Endothelial cell of umbilical vein (primary cell): ENCODE data around the gene PNPLA7. TPM values are rescaled to one million over a fixed set of nuclear protein-coding genes. Genes with fewer than 3 reads are reported as not detected.

Source experiments
- BruUV-seq: library from RNA; stranded (reverse); fragments of 400-500 nt; replicated peaks from 2 replicates; lab custom pipeline; 2021; lab: Mats Ljungman, UMichigan
- CTCF ChIA-PET: fragments of 300-600, 350-600 bp; sonication (Branson Sonifier 250); formaldehyde crosslinking; loops from one replicate; lab custom pipeline; 2021; ENCODE audit warnings: antibody characterized with exemption, inconsistent platforms; lab: Charles Lee
- POLR2A ChIA-PET: fragments of 300-600, 350-600 bp; sonication (Branson Sonifier 250); formaldehyde crosslinking; loops from one replicate; lab custom pipeline; 2021; ENCODE audit warnings: antibody characterized with exemption, inconsistent platforms; lab: Charles Lee
- DNase-seq: peaks from one replicate; pipeline ENCODE4 v3.0.0-alpha.2; 2011; ENCODE audit warnings: low read depth, low spot score
- FAIRE-seq: peaks from 2 replicates; lab custom pipeline; 2011; peaks lifted over from hg19 to GRCh38; lab: Jason Lieb, UNC
- H2AFZ ChIP-seq: 2 replicates; pipeline ENCODE4 v1.6.0; 2012; ENCODE audit warnings: low read depth, low read length, control low read depth, inconsistent platforms
- H3K27ac ChIP-seq: 2 replicates; pipeline ENCODE4 v1.5.1; 2011; ENCODE audit warnings: low read depth, mild to moderate bottlenecking, control low read depth, low read length, moderate library complexity; ENCODE audit not compliant: insufficient read depth
- H3K27me3 ChIP-seq, 2 experiments: 2 replicates each; pipeline versions ENCODE4 v1.6.0 to v1.6.1; 2011; ENCODE audit warnings: low read length in 2 of 2, mixed read lengths in 1 of 2; ENCODE audit not compliant: control insufficient read depth in 2 of 2, insufficient read depth in 2 of 2
- H3K36me3 ChIP-seq, 2 experiments: 2 replicates in 1 of 2; 3 replicates in 1 of 2; pipeline ENCODE4 v1.5.1; 2011; ENCODE audit warnings: low read length in 2 of 2, mild to moderate bottlenecking in 1 of 2, moderate library complexity in 1 of 2; ENCODE audit not compliant: control insufficient read depth in 2 of 2, insufficient read depth in 2 of 2; ENCODE audit errors: extremely low read depth in 1 of 2
- H3K4me1 ChIP-seq: 3 replicates; pipeline ENCODE4 v1.5.1; 2011; ENCODE audit warnings: mild to moderate bottlenecking, low read length; ENCODE audit not compliant: control insufficient read depth, insufficient read depth; ENCODE audit errors: extremely low read depth
- H3K4me2 ChIP-seq: 2 replicates; pipeline ENCODE4 v1.6.1; 2011; ENCODE audit warnings: low read length, control low read depth, mixed read lengths; ENCODE audit not compliant: insufficient read depth
- H3K4me3 ChIP-seq, 3 experiments: fragments of 200-600 bp in 1 of 3; sonication (generic), shearing (Covaris generic) in 1 of 3; replicated peaks in 1 of 3; 2 replicates each; pipeline ENCODE4 v1.5.1; 2011 to 2016; ENCODE audit warnings: control low read depth in 3 of 3, low read length in 3 of 3, mild to moderate bottlenecking in 2 of 3, inconsistent platforms in 1 of 3, low read depth in 1 of 3, moderate library complexity in 1 of 3; ENCODE audit not compliant: insufficient read depth in 1 of 3
- H3K79me2 ChIP-seq: 2 replicates; pipeline ENCODE4 v1.6.0; 2012; ENCODE audit warnings: low read length, inconsistent platforms; ENCODE audit not compliant: control insufficient read depth, insufficient read depth
- H3K9ac ChIP-seq: replicated peaks from 2 replicates; pipeline ENCODE3; 2011; ENCODE audit warnings: low read length, control low read depth; ENCODE audit not compliant: insufficient read depth; ENCODE audit errors: extremely low read depth
- H3K9me1 ChIP-seq: replicated peaks from 3 replicates; pipeline ENCODE4 v1.6.0; 2011; ENCODE audit warnings: mild to moderate bottlenecking, low read length; ENCODE audit not compliant: control insufficient read depth, insufficient read depth; ENCODE audit errors: extremely low read depth
- H3K9me3 ChIP-seq: replicated peaks from 2 replicates; pipeline ENCODE4 v1.5.1; 2012; ENCODE audit warnings: low read length, inconsistent platforms; ENCODE audit not compliant: control insufficient read depth, insufficient read depth
- H4K20me1 ChIP-seq: replicated peaks from 2 replicates; pipeline ENCODE3; 2011; ENCODE audit warnings: mild to moderate bottlenecking, low read length; ENCODE audit not compliant: control insufficient read depth, insufficient read depth; ENCODE audit errors: extremely low read depth
- CTCF ChIP-seq, 2 donors: IDR thresholded peaks; 1 replicate in 1 of 2; 2 replicates in 1 of 2; pipeline ENCODE4 v1.5.1; 2011; ENCODE audit warnings: low read length in 2 of 2, mild to moderate bottlenecking in 2 of 2, moderate library complexity in 2 of 2, control low read depth in 1 of 2, inconsistent platforms in 1 of 2, low read depth in 1 of 2; ENCODE audit not compliant: insufficient read depth in 1 of 2; ENCODE audit errors: extremely low read depth in 1 of 2
- EZH2 ChIP-seq: IDR thresholded peaks from 2 replicates; pipeline ENCODE4 v1.6.1; 2012; ENCODE audit warnings: borderline replicate concordance, low read depth, mild to moderate bottlenecking, moderate library complexity, low read length, inconsistent platforms; ENCODE audit not compliant: severe bottlenecking
- FOS ChIP-seq: IDR thresholded peaks from 2 replicates; pipeline ENCODE4 v1.6.1; 2011; ENCODE audit warnings: mild to moderate bottlenecking, low read length, moderate library complexity, borderline replicate concordance; ENCODE audit not compliant: insufficient read depth
- GATA2 ChIP-seq: IDR thresholded peaks from 2 replicates; pipeline ENCODE4 v1.7.0; 2011; ENCODE audit warnings: low read depth, mild to moderate bottlenecking, moderate library complexity, mixed read lengths, low read length; ENCODE audit not compliant: insufficient read length, insufficient read depth
- JUN ChIP-seq: IDR thresholded peaks from 2 replicates; pipeline ENCODE4 v1.6.1; 2011; ENCODE audit warnings: borderline replicate concordance, low read depth; ENCODE audit not compliant: insufficient read length, insufficient read depth
- MAX ChIP-seq: IDR thresholded peaks from 2 replicates; pipeline ENCODE4 v1.6.1; 2011; ENCODE audit not compliant: insufficient read depth, insufficient read length
- MYC ChIP-seq: IDR thresholded peaks from one replicate; pipeline ENCODE4 v1.6.1; 2011; ENCODE audit warnings: mild to moderate bottlenecking, low read depth, low read length
- POLR2A ChIP-seq: IDR thresholded peaks from 2 replicates; pipeline ENCODE4 v1.6.1; 2012; ENCODE audit warnings: low read depth, mild to moderate bottlenecking, control low read depth, low read length
- POLR2AphosphoS5 ChIP-seq: IDR thresholded peaks from 2 replicates; pipeline ENCODE4 v1.6.1; 2012; ENCODE audit warnings: low read depth, mild to moderate bottlenecking, control low read depth, low read length, moderate library complexity; ENCODE audit not compliant: insufficient read depth
- dilution Hi-C: fragments of 300-500 bp; cut with MboI; formaldehyde crosslinking; loops from one replicate; pipeline ENCODE4 v1.15.0; 2019; ENCODE audit warnings: low sequenced_read_pairs; ENCODE audit not compliant: extremely low pct_ligation_motif_present
- intact Hi-C: fragments of 100-400 bp; cut with micrococcal nuclease; formaldehyde crosslinking; loops from one replicate; pipeline ENCODE4 v1.10.0; 2022
- polyA plus RNA-seq, 4 experiments: library from polyadenylated mRNA; depleted of rRNA in 3 of 4; stranded (reverse) in 3 of 4; unstranded in 1 of 4; fragments of >200 nt; gene quantifications; 2 replicates each; pipeline versions ENCODE4 v1.2.1 to v1.2.3, GENCODE V29; 2011 to 2012; ENCODE audit warnings: missing spikeins in 1 of 4
- total RNA-seq: library from RNA; stranded (reverse); gene quantifications from 2 replicates; pipeline ENCODE4 v1.2.3, GENCODE V29; 2021

PNPLA7 gene
- total and polyA plus RNA-seq, 2 donors (not counting 3 experiments of a cell fraction or from before 2014, with no cell fraction given), result 1.0 to 1.9 TPM

GRCh38 chr9:137421838-137422603, 128.2 kb downstream of the PNPLA7 start:
- H2AFZ ChIP-seq, result peak overlapping the region; percentile 73
- H4K20me1 ChIP-seq, result no peaks in the 10 kb centered on the region
- peaks cover 43% of the 10 kb centered on the region for H3K79me2 ChIP-seq
- peak; percentile 44 for FAIRE-seq
- H3K27ac ChIP-seq, result peak overlapping the region; percentile 46
- peaks cover 0 to 2% of the 10 kb centered on the region in 2 experiments for H3K36me3 ChIP-seq
- H3K4me3 ChIP-seq, result peak overlapping the region; percentile 61 to 93 (median 92)
- no peaks in the 10 kb centered on the region for H3K9me3 ChIP-seq
- no peaks in the 10 kb centered on the region for H3K27me3 ChIP-seq
- dilution Hi-C loops, result no loop called here
- intact Hi-C loops, result loop anchor here (10.0 kb wide), 1 partner anchor 103 kb away; no protein-coding TSS in a partner anchor
- peaks cover 14% of the 10 kb centered on the region for H3K4me1 ChIP-seq
- peak overlapping the region; percentile 75 for H3K9ac ChIP-seq
- no peak for DNase-seq
- H3K4me2 ChIP-seq, result peak overlapping the region; percentile 96
- BruUV-seq, result TSS peak; percentile 41
- CTCF ChIA-PET, result interaction anchor here (0.9 to 2.5 kb wide), 12 partner anchors 9 to 165 kb away, joined by 4 to 31 read pairs (median 10); partner anchors contain the start of genes ENTPD8, NRARP and NSMF
- POLR2A ChIA-PET, result interaction anchor here (1.6 kb wide), 1 partner anchor 120 kb away, joined by 5 read pairs; the partner anchor contains the start of gene NRARP
- H3K9me1 ChIP-seq, result no peaks in the 10 kb centered on the region
- TF ChIP-seq MYC (no peak), FOS (no peak), POLR2AphosphoS5 (no peak), POLR2A (no peak), MAX (no peak), CTCF (IDR thresholded peaks at IDR 0.05; ENCODE audit: extremely low read depth in 1 of 2, insufficient read depth in 1 of 2, low read depth in 1 of 2, low read length in 2 of 2) (no peak), EZH2 (no peak), JUN (no peak), GATA2 (no peak)
